ENCODE measurements around the gene SP4.
A peak's percentile ranks its signal among the peaks of the same experiment; 100 is the strongest.

Gene SP4

DNA sequence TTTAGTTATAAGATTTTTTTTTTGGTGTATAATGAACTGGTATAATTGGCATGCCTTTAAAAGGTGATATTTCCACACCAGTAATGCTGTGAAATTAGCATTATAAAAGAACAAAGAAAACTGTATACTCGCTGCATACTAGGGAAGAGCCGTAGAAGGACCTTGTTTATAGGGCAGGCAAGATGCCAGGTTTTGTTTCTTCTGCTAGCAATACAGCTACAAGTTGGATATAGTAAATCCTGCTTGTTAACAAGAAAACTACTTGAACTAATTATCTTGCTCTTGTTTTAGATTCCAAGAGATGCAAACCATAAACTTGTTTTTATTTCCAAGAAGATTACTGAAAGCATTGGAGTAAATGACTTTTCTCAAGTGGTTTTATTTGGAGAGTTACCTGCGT lies 116.8 kb downstream of the SP4 start:
- Histone ChIP-seq H3K4me3 (ENCODE audit: low read depth, low read length) (peak overlapping the region; percentile 99), H3K79me2 (peaks cover 57% of the 10 kb centered on the region), H3K36me3 (ENCODE audit: control insufficient read depth, insufficient read depth, low read length) (peaks cover 11% of the 10 kb centered on the region), H3K27me3 (ENCODE audit: control insufficient read depth, insufficient read depth, low read length) (no peaks in the 10 kb centered on the region), H3K4me2 (ENCODE audit: low read length) (peak overlapping the region; percentile 98), H3K9ac (peak overlapping the region; percentile 96), H3K4me1 (peaks cover 32% of the 10 kb centered on the region), H3K27ac (peak overlapping the region; percentile 86), H2AFZ (no peak overlapping the region), H3K9me3 (ENCODE audit: control insufficient read depth, low read length) (no peaks in the 10 kb centered on the region)
- TF ChIP-seq, protein P1, sequence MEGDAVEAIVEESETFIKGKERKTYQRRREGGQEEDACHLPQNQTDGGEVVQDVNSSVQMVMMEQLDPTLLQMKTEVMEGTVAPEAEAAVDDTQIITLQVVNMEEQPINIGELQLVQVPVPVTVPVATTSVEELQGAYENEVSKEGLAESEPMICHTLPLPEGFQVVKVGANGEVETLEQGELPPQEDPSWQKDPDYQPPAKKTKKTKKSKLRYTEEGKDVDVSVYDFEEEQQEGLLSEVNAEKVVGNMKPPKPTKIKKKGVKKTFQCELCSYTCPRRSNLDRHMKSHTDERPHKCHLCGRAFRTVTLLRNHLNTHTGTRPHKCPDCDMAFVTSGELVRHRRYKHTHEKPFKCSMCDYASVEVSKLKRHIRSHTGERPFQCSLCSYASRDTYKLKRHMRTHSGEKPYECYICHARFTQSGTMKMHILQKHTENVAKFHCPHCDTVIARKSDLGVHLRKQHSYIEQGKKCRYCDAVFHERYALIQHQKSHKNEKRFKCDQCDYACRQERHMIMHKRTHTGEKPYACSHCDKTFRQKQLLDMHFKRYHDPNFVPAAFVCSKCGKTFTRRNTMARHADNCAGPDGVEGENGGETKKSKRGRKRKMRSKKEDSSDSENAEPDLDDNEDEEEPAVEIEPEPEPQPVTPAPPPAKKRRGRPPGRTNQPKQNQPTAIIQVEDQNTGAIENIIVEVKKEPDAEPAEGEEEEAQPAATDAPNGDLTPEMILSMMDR (IDR thresholded peaks at IDR 0.05): no peak

DNA sequence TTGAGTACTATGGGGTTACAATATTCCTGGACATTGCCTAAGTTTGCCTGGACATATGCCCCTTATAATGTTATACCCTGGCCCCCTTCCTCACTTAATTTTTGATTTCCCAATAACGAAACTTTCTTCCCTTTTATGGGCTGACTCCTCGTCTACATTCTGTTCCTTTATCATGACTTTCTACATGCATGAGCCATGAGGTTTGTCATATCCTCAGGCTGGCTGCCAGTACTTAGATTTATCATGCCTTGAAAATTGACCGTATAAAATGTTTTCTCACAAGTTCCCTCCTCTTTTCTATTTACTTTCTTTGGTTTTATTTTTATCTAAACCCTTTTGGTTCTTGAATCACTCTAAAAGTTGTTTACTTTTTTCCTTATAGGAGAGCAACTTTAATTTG lies 119.6 kb downstream of the SP4 start:
- Histone ChIP-seq H3K4me1 (peaks cover 42% of the 10 kb centered on the region), H3K36me3 (ENCODE audit: control insufficient read depth, insufficient read depth, low read length) (peaks cover 11% of the 10 kb centered on the region)
- TF ChIP-seq, protein P1 (IDR thresholded peaks at IDR 0.05): no peak

DNA sequence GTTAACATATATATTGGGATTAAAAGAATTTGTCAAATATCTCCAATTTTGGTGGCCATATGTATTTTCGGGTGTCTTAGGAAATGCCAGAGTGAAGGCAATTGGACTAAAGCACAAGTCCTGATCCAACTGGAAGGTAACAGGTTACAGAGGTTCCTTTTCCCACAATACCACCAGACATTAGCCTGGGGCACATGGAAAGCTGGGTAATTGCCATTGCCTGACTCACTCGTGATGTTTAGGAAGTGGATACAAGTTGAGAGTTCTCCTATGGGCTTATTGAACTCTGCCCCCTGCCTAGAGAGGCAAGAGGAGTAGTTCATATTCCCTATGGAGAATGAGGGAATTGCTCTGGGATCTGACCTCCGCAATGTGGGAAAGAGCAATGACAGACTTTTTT lies 120.6 kb downstream of the SP4 start:
- Histone ChIP-seq H3K27ac (peak overlapping the region; percentile 86), H3K79me2 (peaks cover 50% of the 10 kb centered on the region), H2AFZ (no peak overlapping the region), H3K9me3 (ENCODE audit: control insufficient read depth, low read length) (no peaks in the 10 kb centered on the region), H3K4me1 (peaks cover 42% of the 10 kb centered on the region), H3K9ac (no peak overlapping the region), H3K4me2 (ENCODE audit: low read length) (peak overlapping the region; percentile 98), H3K27me3 (ENCODE audit: control insufficient read depth, insufficient read depth, low read length) (no peaks in the 10 kb centered on the region), H3K4me3 (ENCODE audit: low read depth, low read length) (peak overlapping the region; percentile 99), H3K36me3 (ENCODE audit: control insufficient read depth, insufficient read depth, low read length) (peaks cover 11% of the 10 kb centered on the region)
- TF ChIP-seq, protein P1 (IDR thresholded peaks at IDR 0.05): no peak

More for the DNA sequence above, 119.6 kb downstream of the SP4 start:
- Histone ChIP-seq H3K79me2 (peaks cover 60% of the 10 kb centered on the region), H3K4me2 (ENCODE audit: low read length) (peak overlapping the region; percentile 98), H3K27me3 (ENCODE audit: control insufficient read depth, insufficient read depth, low read length) (no peaks in the 10 kb centered on the region), H3K4me3 (ENCODE audit: low read depth, low read length) (peak overlapping the region; percentile 99), H3K9me3 (ENCODE audit: control insufficient read depth, low read length) (no peaks in the 10 kb centered on the region), H3K9ac (no peak overlapping the region), H3K27ac (peak overlapping the region; percentile 86), H2AFZ (no peak overlapping the region)

DNA sequence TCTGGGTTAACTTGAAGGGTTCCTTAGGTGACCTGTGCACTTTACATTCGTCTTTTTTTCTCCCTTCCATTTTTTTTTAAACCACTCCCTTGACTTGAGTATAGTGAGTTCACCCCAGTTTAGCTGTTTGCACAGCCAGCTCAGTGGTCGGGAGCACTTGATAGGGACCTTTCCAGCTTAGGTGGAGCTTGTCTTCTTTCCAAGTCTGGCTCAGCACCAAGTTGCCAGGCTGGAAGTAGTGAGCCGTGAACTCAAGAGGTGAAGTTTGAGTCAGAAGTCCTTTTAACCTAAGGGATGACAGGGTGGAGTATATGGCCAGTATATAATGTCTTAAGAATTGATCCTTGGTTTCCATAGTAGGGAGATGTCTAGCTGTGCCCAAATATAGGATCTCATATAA lies 122.2 kb downstream of the SP4 start:
- H3K27ac ChIP-seq: peak overlapping the region; percentile 86
- peaks cover 8% of the 10 kb centered on the region for H3K36me3 ChIP-seq (ENCODE audit: control insufficient read depth, insufficient read depth, low read length)
- no peak overlapping the region for H2AFZ ChIP-seq
- TF ChIP-seq, protein P1 (IDR thresholded peaks at IDR 0.05): no peak
- no peaks in the 10 kb centered on the region for H3K9me3 ChIP-seq (ENCODE audit: control insufficient read depth, low read length)
- H3K27me3 ChIP-seq (ENCODE audit: control insufficient read depth, insufficient read depth, low read length): no peaks in the 10 kb centered on the region
- H3K4me3 ChIP-seq (ENCODE audit: low read depth, low read length): peak overlapping the region; percentile 6
- H3K4me1 ChIP-seq: peaks cover 52% of the 10 kb centered on the region
- H3K79me2 ChIP-seq: peaks cover 45% of the 10 kb centered on the region
- H3K9ac ChIP-seq: no peak overlapping the region
- peak overlapping the region; percentile 98 for H3K4me2 ChIP-seq (ENCODE audit: low read length)

DNA sequence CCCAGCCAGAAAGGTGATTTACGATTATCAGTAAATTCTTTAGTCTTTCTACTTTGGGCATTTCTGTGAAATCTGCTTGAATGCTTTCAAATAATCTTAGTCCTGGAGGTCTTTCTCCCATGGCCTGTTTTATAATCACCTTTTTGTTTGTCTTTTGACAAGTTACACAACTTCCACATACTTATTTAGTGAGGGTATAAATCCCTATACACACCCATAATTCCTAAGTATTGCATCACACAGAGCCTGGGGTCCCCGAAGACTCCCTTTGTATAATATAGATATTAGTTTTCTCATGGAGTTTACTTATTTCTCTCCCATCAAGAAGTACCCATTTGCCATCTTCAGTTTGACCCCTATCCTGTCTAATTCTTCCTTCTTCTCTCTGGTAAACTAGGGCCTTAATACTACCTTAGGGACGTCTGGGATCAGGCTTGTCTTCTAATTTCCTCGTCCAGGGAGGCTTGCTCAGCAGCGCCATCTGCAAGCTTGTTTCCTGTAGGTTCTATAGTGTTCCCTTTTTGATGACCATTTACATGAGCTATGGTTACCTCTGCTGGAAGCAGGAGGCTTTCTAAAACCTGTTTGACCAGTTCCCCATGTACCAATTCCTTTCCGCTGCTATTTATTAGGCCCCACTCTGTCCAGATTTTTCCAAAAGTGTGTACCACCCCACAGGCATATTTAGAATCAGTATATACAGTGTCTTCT lies 123.1 kb downstream of the SP4 start:
- Histone ChIP-seq H3K4me3 (ENCODE audit: low read depth, low read length) (peak overlapping the region; percentile 6), H3K27me3 (ENCODE audit: control insufficient read depth, insufficient read depth, low read length) (no peaks in the 10 kb centered on the region), H3K36me3 (ENCODE audit: control insufficient read depth, insufficient read depth, low read length) (peaks cover 3% of the 10 kb centered on the region), H3K27ac (peak overlapping the region; percentile 86), H3K4me1 (peaks cover 59% of the 10 kb centered on the region), H3K79me2 (peaks cover 46% of the 10 kb centered on the region), H3K9me3 (ENCODE audit: control insufficient read depth, low read length) (no peaks in the 10 kb centered on the region), H3K4me2 (ENCODE audit: low read length) (peak overlapping the region; percentile 98), H2AFZ (no peak overlapping the region), H3K9ac (no peak overlapping the region)
- TF ChIP-seq, protein P1 (IDR thresholded peaks at IDR 0.05): peak; percentile 40
